Caco-2 (cell line): ENCODE measurements around the gene ZNF804B. TPM values are rescaled to one million over a fixed set of nuclear protein-coding genes. Genes with fewer than 3 reads are reported as not detected.

Experiments
- BruUV-seq: library from RNA; stranded (reverse); fragments of 400-500 nt; replicated peaks from 2 replicates; lab custom pipeline; 2021; lab: Mats Ljungman, UMichigan
- CTCF ChIA-PET: fragments of 300-600 bp; sonication (Branson Sonifier 250); formaldehyde crosslinking; loops from one replicate; lab custom pipeline; 2022; ENCODE audit warnings: antibody characterized with exemption; lab: Charles Lee
- POLR2A ChIA-PET: fragments of 300-600 bp; sonication (Branson Sonifier 250); formaldehyde crosslinking; loops from one replicate; lab custom pipeline; 2022; ENCODE audit warnings: antibody characterized with exemption; lab: Charles Lee
- DNase-seq, 2 experiments: peaks; one replicate each; pipeline versions ENCODE4 v3.0.0 to v3.0.0-alpha.2; 2020 to 2022
- H3K27me3 ChIP-seq: replicated peaks from 2 replicates; pipeline ENCODE4 v1.6.0; 2011; ENCODE audit warnings: low read length; ENCODE audit not compliant: control insufficient read depth, insufficient read depth
- H3K36me3 ChIP-seq: 2 replicates; pipeline ENCODE4 v1.5.1; 2011; ENCODE audit warnings: low read length; ENCODE audit not compliant: control insufficient read depth, insufficient read depth
- H3K4me1 ChIP-seq: fragments of 250-450 bp; sonication (Bioruptor Pico); 2 replicates; pipeline ENCODE4 v1.5.1; 2020; ENCODE audit warnings: mild to moderate bottlenecking
- H3K4me3 ChIP-seq: 2 replicates; pipeline ENCODE4 v1.5.1; 2011; ENCODE audit warnings: low read depth, mild to moderate bottlenecking, control low read depth, low read length
- H3K9me3 ChIP-seq: fragments of 250-450 bp; sonication (Bioruptor Pico); 2 replicates; pipeline ENCODE4 v1.5.1; 2020; ENCODE audit warnings: mild to moderate bottlenecking, moderate library complexity
- H3K27ac Mint-ChIP-seq: one replicate; pipeline ENCODE4 v1.8.0; 2022; ENCODE audit warnings: mixed read lengths; ENCODE audit not compliant: unreplicated experiment
- H3K27me3 Mint-ChIP-seq: one replicate; pipeline ENCODE4 v1.8.0; 2022; ENCODE audit warnings: mixed read lengths; ENCODE audit not compliant: insufficient read depth, unreplicated experiment
- H3K36me3 Mint-ChIP-seq: one replicate; pipeline ENCODE4 v1.8.0; 2022; ENCODE audit warnings: mild to moderate bottlenecking, mixed read lengths; ENCODE audit not compliant: insufficient read depth, unreplicated experiment
- H3K4me1 Mint-ChIP-seq: one replicate; pipeline ENCODE4 v1.8.0; 2022; ENCODE audit warnings: low read depth, mixed read lengths; ENCODE audit not compliant: unreplicated experiment
- H3K4me3 Mint-ChIP-seq: one replicate; pipeline ENCODE4 v1.8.0; 2022; ENCODE audit warnings: mild to moderate bottlenecking, moderate library complexity, mixed read lengths; ENCODE audit not compliant: unreplicated experiment
- H3K9me3 Mint-ChIP-seq: one replicate; pipeline ENCODE4 v1.8.0; 2022; ENCODE audit warnings: mixed read lengths; ENCODE audit not compliant: unreplicated experiment
- intact Hi-C: fragments of 100-400 bp; cut with micrococcal nuclease; formaldehyde crosslinking; loops from one replicate; pipeline ENCODE4 v1.10.0; 2022; ENCODE audit not compliant: unreplicated experiment
- total RNA-seq: library from RNA; stranded (reverse); gene quantifications from 2 replicates; pipeline ENCODE4 v1.2.3, GENCODE V29; 2022
- TF ChIP-seq, protein P1 (sequence below), 2 experiments: fragments of 200-600 bp in 1 of 2; IDR thresholded peaks; 1 replicate in 1 of 2; 2 replicates in 1 of 2; pipeline versions ENCODE4 v1.5.1 to v1.8.0; 2011 to 2022; ENCODE audit warnings: antibody characterized with exemption in 1 of 2, control low read depth in 1 of 2, inconsistent platforms in 1 of 2, low read depth in 1 of 2, low read length in 1 of 2, mild to moderate bottlenecking in 1 of 2, moderate library complexity in 1 of 2; ENCODE audit not compliant: insufficient read depth in 1 of 2, severe bottlenecking in 1 of 2, unreplicated experiment in 1 of 2

ZNF804B gene
- total RNA-seq, 1 experiment from 2014 or later, result not detected

DNA sequence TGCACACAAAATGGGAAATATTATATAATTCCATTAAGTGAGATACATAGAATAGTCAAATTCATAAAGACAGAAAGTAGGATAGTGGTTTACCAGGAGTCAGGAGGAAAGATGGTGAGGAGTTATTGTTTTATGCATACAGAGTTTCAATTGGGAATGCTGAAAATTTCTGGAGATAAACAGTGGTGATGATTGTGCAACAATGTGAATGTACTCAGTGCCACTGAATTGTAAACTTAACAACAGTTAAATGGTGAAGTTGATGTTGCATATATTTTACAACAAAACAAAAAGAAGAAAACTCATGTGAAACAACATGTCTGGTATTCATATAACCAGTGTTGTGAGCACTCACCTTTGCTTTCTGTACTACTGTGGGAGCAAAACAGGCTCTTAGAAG is 204.9 kb downstream of the ZNF804B start:
- Mint-ChIP-seq H3K36me3 (peaks cover 5% of the 10 kb centered on the region), H3K4me1 (no peaks in the 10 kb centered on the region), H3K9me3 (no peaks in the 10 kb centered on the region), H3K27me3 (no peaks in the 10 kb centered on the region), H3K4me3 (no peak overlapping the region), H3K27ac (no peak overlapping the region)
- no TSS peak for BruUV-seq
- TF ChIP-seq, protein P1, sequence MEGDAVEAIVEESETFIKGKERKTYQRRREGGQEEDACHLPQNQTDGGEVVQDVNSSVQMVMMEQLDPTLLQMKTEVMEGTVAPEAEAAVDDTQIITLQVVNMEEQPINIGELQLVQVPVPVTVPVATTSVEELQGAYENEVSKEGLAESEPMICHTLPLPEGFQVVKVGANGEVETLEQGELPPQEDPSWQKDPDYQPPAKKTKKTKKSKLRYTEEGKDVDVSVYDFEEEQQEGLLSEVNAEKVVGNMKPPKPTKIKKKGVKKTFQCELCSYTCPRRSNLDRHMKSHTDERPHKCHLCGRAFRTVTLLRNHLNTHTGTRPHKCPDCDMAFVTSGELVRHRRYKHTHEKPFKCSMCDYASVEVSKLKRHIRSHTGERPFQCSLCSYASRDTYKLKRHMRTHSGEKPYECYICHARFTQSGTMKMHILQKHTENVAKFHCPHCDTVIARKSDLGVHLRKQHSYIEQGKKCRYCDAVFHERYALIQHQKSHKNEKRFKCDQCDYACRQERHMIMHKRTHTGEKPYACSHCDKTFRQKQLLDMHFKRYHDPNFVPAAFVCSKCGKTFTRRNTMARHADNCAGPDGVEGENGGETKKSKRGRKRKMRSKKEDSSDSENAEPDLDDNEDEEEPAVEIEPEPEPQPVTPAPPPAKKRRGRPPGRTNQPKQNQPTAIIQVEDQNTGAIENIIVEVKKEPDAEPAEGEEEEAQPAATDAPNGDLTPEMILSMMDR (IDR thresholded peaks at IDR 0.05; ENCODE audit: insufficient read depth in 1 of 2, low read depth in 1 of 2, low read length in 1 of 2, severe bottlenecking in 1 of 2, unreplicated experiment in 1 of 2), result no peak
- Histone ChIP-seq H3K4me1 (no peaks in the 10 kb centered on the region), H3K36me3 (no peaks in the 10 kb centered on the region), H3K9me3 (no peaks in the 10 kb centered on the region), H3K4me3 (no peak overlapping the region), H3K27me3 (no peaks in the 10 kb centered on the region)
- CTCF ChIA-PET, result no interaction called here
- DNase-seq, result no peak
- POLR2A ChIA-PET, result interaction anchor here (0.5 kb wide), 1 partner anchor 67 kb away, joined by 3 read pairs; no protein-coding TSS in a partner anchor
- intact Hi-C loops, result no loop called here

DNA sequence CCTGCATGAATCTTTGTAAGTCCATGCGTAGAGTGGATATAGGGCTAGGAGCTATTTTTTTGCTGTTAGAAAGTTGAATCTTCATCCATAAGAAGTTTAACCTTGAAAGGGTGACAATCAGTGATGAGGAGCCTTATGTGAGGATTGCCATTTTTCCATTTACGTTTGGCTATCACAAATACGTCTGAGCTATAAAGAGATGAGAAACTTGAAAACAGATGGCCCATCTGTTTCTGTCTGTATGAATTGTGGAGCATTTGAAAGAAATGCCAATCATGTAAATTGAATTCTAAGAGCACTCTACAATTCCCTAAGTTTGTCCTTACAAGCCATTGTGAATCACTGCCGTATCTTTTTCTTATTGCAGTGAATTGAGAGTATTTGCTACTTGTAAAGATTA is 205.9 kb downstream of the ZNF804B start:
- Mint-ChIP-seq H3K27ac (no peak overlapping the region), H3K4me1 (no peaks in the 10 kb centered on the region), H3K9me3 (no peaks in the 10 kb centered on the region), H3K36me3 (peaks cover under 1% of the 10 kb centered on the region), H3K27me3 (no peaks in the 10 kb centered on the region), H3K4me3 (no peak overlapping the region)
- no peak overlapping the region for H3K4me3 ChIP-seq
- no peak for DNase-seq
- ChIA-PET CTCF (no interaction called here), POLR2A (no interaction called here)
- H3K27me3 ChIP-seq, result no peaks in the 10 kb centered on the region
- no peaks in the 10 kb centered on the region for H3K9me3 ChIP-seq
- no peaks in the 10 kb centered on the region for H3K36me3 ChIP-seq
- intact Hi-C loops, result no loop called here
- TF ChIP-seq, protein P1 (IDR thresholded peaks at IDR 0.05; ENCODE audit: insufficient read depth in 1 of 2, low read depth in 1 of 2, low read length in 1 of 2, severe bottlenecking in 1 of 2, unreplicated experiment in 1 of 2), result no peak
- no peaks in the 10 kb centered on the region for H3K4me1 ChIP-seq
- no TSS peak for BruUV-seq

DNA sequence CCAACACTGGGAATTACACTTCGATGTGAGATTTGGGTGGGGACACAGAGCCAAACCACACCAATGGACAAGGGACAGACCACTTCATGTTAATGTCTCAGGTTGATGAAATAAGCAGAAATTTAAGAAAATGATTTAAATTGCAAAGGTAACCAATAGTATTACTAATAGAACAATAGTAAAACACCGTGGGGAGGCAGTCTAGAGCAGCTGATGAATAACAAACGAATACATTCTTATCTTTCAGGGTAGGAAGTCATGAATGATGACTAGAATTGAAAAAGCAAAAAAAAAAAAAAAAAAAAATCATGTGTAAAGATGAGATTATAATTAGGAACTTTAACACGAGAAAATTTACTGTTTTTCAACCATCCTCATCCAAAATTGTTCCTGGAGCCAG is 207.9 kb downstream of the ZNF804B start:
- H3K4me1 ChIP-seq, result no peaks in the 10 kb centered on the region
- no peaks in the 10 kb centered on the region for H3K36me3 ChIP-seq
- Mint-ChIP-seq H3K36me3 (no peaks in the 10 kb centered on the region), H3K9me3 (no peaks in the 10 kb centered on the region), H3K27me3 (no peaks in the 10 kb centered on the region), H3K27ac (no peak overlapping the region), H3K4me3 (no peak overlapping the region), H3K4me1 (no peaks in the 10 kb centered on the region)
- DNase-seq, result no peak
- no peaks in the 10 kb centered on the region for H3K9me3 ChIP-seq
- POLR2A ChIA-PET, result no interaction called here
- H3K27me3 ChIP-seq, result no peaks in the 10 kb centered on the region
- intact Hi-C loops, result no loop called here
- CTCF ChIA-PET, result interaction anchor here (1.0 kb wide), 1 partner anchor 655 kb away, joined by 3 read pairs; no protein-coding TSS in a partner anchor
- no TSS peak for BruUV-seq
- H3K4me3 ChIP-seq, result no peak overlapping the region
- TF ChIP-seq, protein P1 (IDR thresholded peaks at IDR 0.05; ENCODE audit: insufficient read depth in 1 of 2, low read depth in 1 of 2, low read length in 1 of 2, severe bottlenecking in 1 of 2, unreplicated experiment in 1 of 2), result no peak
